ENCODE measurements around the gene JMJD1C. TPM values are rescaled to one million over a fixed set of nuclear protein-coding genes. Genes with fewer than 3 reads are reported as not detected.

JMJD1C gene
- total RNA-seq, 2 experiments from 2014 or later, result 42.6 to 47.3 TPM

GRCh38 chr10:63192826-63193225 lies 273.0 kb downstream of the JMJD1C start:
- no peaks in the 10 kb centered on the region for H3K4me1 Mint-ChIP-seq (ENCODE audit: low read depth)
- POLR2A ChIA-PET, result no interaction called here
- H3K27me3 Mint-ChIP-seq, result no peaks in the 10 kb centered on the region
- intact Hi-C loops (cut with micrococcal nuclease), result no loop called here
- CTCF ChIA-PET, result no interaction called here
- no peak for DNase-seq
- H3K9me3 Mint-ChIP-seq, result no peaks in the 10 kb centered on the region
- no peak overlapping the region for H3K4me3 Mint-ChIP-seq
- H3K36me3 Mint-ChIP-seq, result peaks cover 32% of the 10 kb centered on the region
- H3K27ac Mint-ChIP-seq, result no peak overlapping the region

- Mint-ChIP-seq H3K27me3 (no peaks in the 10 kb centered on the region), H3K4me1 (ENCODE audit: low read depth) (peaks cover 42% of the 10 kb centered on the region), H3K9me3 (no peaks in the 10 kb centered on the region), H3K36me3 (peaks cover 48% of the 10 kb centered on the region), H3K4me3 (no peak overlapping the region), H3K27ac (no peak overlapping the region)
- intact Hi-C loops (cut with micrococcal nuclease), result loop anchor here (2.0 kb wide), 1 partner anchor 93 kb away; no protein-coding TSS in a partner anchor
- no peak for DNase-seq
- CTCF ChIA-PET, result interaction anchor here (1.5 to 2.7 kb wide), 2 partner anchors 23 to 544 kb away, joined by 3 to 20 read pairs; no protein-coding TSS in a partner anchor
- POLR2A ChIA-PET, result no interaction called here
Measured at GRCh38 chr10:63175534-63175933, 290.2 kb downstream of the JMJD1C start.

GRCh38 chr10:63173468-63174232 lies 292.1 kb downstream of the JMJD1C start:
- peak overlapping the region; percentile 65 for H3K27ac Mint-ChIP-seq
- ChIA-PET POLR2A (interaction anchor here (1.2 kb wide), 1 partner anchor 533 kb away, joined by 3 read pairs; no protein-coding TSS in a partner anchor), CTCF (interaction anchor here (0.6 to 2.7 kb wide), 8 partner anchors 16 to 641 kb away, joined by 3 to 20 read pairs (median 3); no protein-coding TSS in a partner anchor)
- no peak for DNase-seq
- H3K4me1 Mint-ChIP-seq (ENCODE audit: low read depth), result peaks cover 52% of the 10 kb centered on the region
- H3K36me3 Mint-ChIP-seq, result peaks cover 56% of the 10 kb centered on the region
- H3K4me3 Mint-ChIP-seq, result no peak overlapping the region
- no peaks in the 10 kb centered on the region for H3K27me3 Mint-ChIP-seq
- intact Hi-C loops (cut with micrococcal nuclease), result loop anchor here (1.0 to 5.0 kb wide), 7 partner anchors 33 to 534 kb away; partner anchors contain the start of gene REEP3
- no peaks in the 10 kb centered on the region for H3K9me3 Mint-ChIP-seq

GRCh38 chr10:63171926-63172325 lies 293.9 kb downstream of the JMJD1C start:
- Mint-ChIP-seq H3K4me1 (ENCODE audit: low read depth) (peaks cover 47% of the 10 kb centered on the region), H3K27me3 (no peaks in the 10 kb centered on the region), H3K4me3 (no peak overlapping the region), H3K9me3 (no peaks in the 10 kb centered on the region), H3K27ac (no peak overlapping the region), H3K36me3 (peaks cover 48% of the 10 kb centered on the region)
- intact Hi-C loops (cut with micrococcal nuclease), result loop anchor here (5.0 kb wide), 3 partner anchors 320 to 400 kb away; partner anchors contain the start of gene REEP3
- POLR2A ChIA-PET, result no interaction called here
- CTCF ChIA-PET, result interaction anchor here (0.9 to 8.7 kb wide), 4 partner anchors 16 to 548 kb away, joined by 3 to 139 read pairs (median 4); no protein-coding TSS in a partner anchor
- DNase-seq, result no peak

- no peak overlapping the region for H3K27ac Mint-ChIP-seq
- H3K36me3 Mint-ChIP-seq, result peaks cover 48% of the 10 kb centered on the region
- H3K4me1 Mint-ChIP-seq (ENCODE audit: low read depth), result peaks cover 47% of the 10 kb centered on the region
- intact Hi-C loops (cut with micrococcal nuclease), result loop anchor here (5.0 kb wide), 3 partner anchors 319 to 401 kb away; partner anchors contain the start of gene REEP3
- H3K9me3 Mint-ChIP-seq, result no peaks in the 10 kb centered on the region
- no peak overlapping the region for H3K4me3 Mint-ChIP-seq
- CTCF ChIA-PET, result interaction anchor here (1.0 to 8.7 kb wide), 5 partner anchors 16 to 549 kb away, joined by 3 to 139 read pairs (median 3); no protein-coding TSS in a partner anchor
- H3K27me3 Mint-ChIP-seq, result no peaks in the 10 kb centered on the region
- no peak for DNase-seq
- POLR2A ChIA-PET, result no interaction called here
Measured at GRCh38 chr10:63171255-63171855, 294.4 kb downstream of the JMJD1C start.

GRCh38 chr10:63169624-63170023 lies 296.2 kb downstream of the JMJD1C start:
- DNase-seq, result no peak
- POLR2A ChIA-PET, result no interaction called here
- H3K27me3 Mint-ChIP-seq, result no peaks in the 10 kb centered on the region
- intact Hi-C loops (cut with micrococcal nuclease), result loop anchor here (5.0 kb wide), 3 partner anchors 317 to 403 kb away; partner anchors contain the start of gene REEP3
- H3K4me3 Mint-ChIP-seq, result no peak overlapping the region
- peaks cover 43% of the 10 kb centered on the region for H3K36me3 Mint-ChIP-seq
- H3K27ac Mint-ChIP-seq, result no peak overlapping the region
- H3K9me3 Mint-ChIP-seq, result no peaks in the 10 kb centered on the region
- CTCF ChIA-PET, result interaction anchor here (1.0 to 9.6 kb wide), 4 partner anchors 11 to 550 kb away, joined by 3 to 319 read pairs (median 71); no protein-coding TSS in a partner anchor
- peaks cover 44% of the 10 kb centered on the region for H3K4me1 Mint-ChIP-seq (ENCODE audit: low read depth)

- no peak for DNase-seq
- Mint-ChIP-seq H3K27me3 (no peaks in the 10 kb centered on the region), H3K36me3 (peaks cover 38% of the 10 kb centered on the region), H3K4me1 (ENCODE audit: low read depth) (peaks cover 38% of the 10 kb centered on the region), H3K9me3 (no peaks in the 10 kb centered on the region), H3K27ac (no peak overlapping the region), H3K4me3 (no peak overlapping the region)
- POLR2A ChIA-PET, result no interaction called here
- CTCF ChIA-PET, result interaction anchor here (2.3 to 9.6 kb wide), 3 partner anchors 461 to 731 kb away, joined by 7 to 319 read pairs (median 139); no protein-coding TSS in a partner anchor
- intact Hi-C loops (cut with micrococcal nuclease), result no loop called here
Measured at GRCh38 chr10:63168821-63169462, 296.8 kb downstream of the JMJD1C start.

- POLR2A ChIA-PET, result interaction anchor here (0.5 kb wide), 1 partner anchor 177 kb away, joined by 3 read pairs; no protein-coding TSS in a partner anchor
- peaks cover 23% of the 10 kb centered on the region for H3K4me1 Mint-ChIP-seq (ENCODE audit: low read depth)
- no peak for DNase-seq
- CTCF ChIA-PET, result interaction anchor here (0.6 to 9.6 kb wide), 69 partner anchors 10 to 809 kb away, joined by 3 to 319 read pairs (median 4); partner anchors contain the start of genes EGR2 and NRBF2
- H3K4me3 Mint-ChIP-seq, result no peak overlapping the region
- no peaks in the 10 kb centered on the region for H3K9me3 Mint-ChIP-seq
- no peak overlapping the region for H3K27ac Mint-ChIP-seq
- no peaks in the 10 kb centered on the region for H3K27me3 Mint-ChIP-seq
- intact Hi-C loops (cut with micrococcal nuclease), result loop anchor here (1.0 to 2.0 kb wide), 3 partner anchors 463 to 600 kb away; no protein-coding TSS in a partner anchor
- H3K36me3 Mint-ChIP-seq, result peaks cover 23% of the 10 kb centered on the region
Measured at GRCh38 chr10:63166742-63167258, 299.0 kb downstream of the JMJD1C start.

- H3K27ac Mint-ChIP-seq, result no peak overlapping the region
- CTCF ChIA-PET, result interaction anchor here (1.1 to 9.6 kb wide), 7 partner anchors 8 to 555 kb away, joined by 5 to 319 read pairs (median 20); no protein-coding TSS in a partner anchor
- no peaks in the 10 kb centered on the region for H3K27me3 Mint-ChIP-seq
- no peak for DNase-seq
- intact Hi-C loops (cut with micrococcal nuclease), result no loop called here
- POLR2A ChIA-PET, result no interaction called here
- peaks cover 10% of the 10 kb centered on the region for H3K4me1 Mint-ChIP-seq (ENCODE audit: low read depth)
- H3K9me3 Mint-ChIP-seq, result no peaks in the 10 kb centered on the region
- H3K4me3 Mint-ChIP-seq, result no peak overlapping the region
- H3K36me3 Mint-ChIP-seq, result peaks cover 14% of the 10 kb centered on the region
Measured at GRCh38 chr10:63165249-63165648, 300.5 kb downstream of the JMJD1C start.

- Mint-ChIP-seq H3K9me3 (no peaks in the 10 kb centered on the region), H3K4me3 (no peak overlapping the region), H3K27me3 (no peaks in the 10 kb centered on the region), H3K4me1 (ENCODE audit: low read depth) (peaks cover 10% of the 10 kb centered on the region), H3K36me3 (peaks cover 7% of the 10 kb centered on the region), H3K27ac (no peak overlapping the region)
- intact Hi-C loops (cut with micrococcal nuclease), result no loop called here
- CTCF ChIA-PET, result interaction anchor here (3.8 to 9.6 kb wide), 3 partner anchors 18 to 555 kb away, joined by 20 to 319 read pairs (median 139); no protein-coding TSS in a partner anchor
- POLR2A ChIA-PET, result no interaction called here
- no peak for DNase-seq
Measured at GRCh38 chr10:63164166-63164623, 301.6 kb downstream of the JMJD1C start.

GRCh38 chr10:63161592-63161991 lies 304.2 kb downstream of the JMJD1C start:
- H3K27ac Mint-ChIP-seq, result no peak overlapping the region
- no peak overlapping the region for H3K4me3 Mint-ChIP-seq
- peaks cover 7% of the 10 kb centered on the region for H3K4me1 Mint-ChIP-seq (ENCODE audit: low read depth)
- ChIA-PET POLR2A (no interaction called here), CTCF (interaction anchor here (1.1 to 9.6 kb wide), 6 partner anchors 28 to 606 kb away, joined by 3 to 319 read pairs (median 4); no protein-coding TSS in a partner anchor)
- H3K27me3 Mint-ChIP-seq, result no peaks in the 10 kb centered on the region
- DNase-seq, result no peak
- no peaks in the 10 kb centered on the region for H3K36me3 Mint-ChIP-seq
- intact Hi-C loops (cut with micrococcal nuclease), result no loop called here
- H3K9me3 Mint-ChIP-seq, result no peaks in the 10 kb centered on the region
